A549 (cell line): ENCODE results near the gene SSPN. TPM values are rescaled to one million over a fixed set of nuclear protein-coding genes. Genes with fewer than 3 reads are reported as not detected.
A peak's percentile ranks its signal among the peaks of the same experiment; 100 is the strongest.

Experiments
- ATAC-seq, 2 experiments: fragments of 200-7000 bp in 1 of 2; fragments of >200 bp in 1 of 2; cut with Nextera tagmentation in 1 of 2; cut with Tn5 transposase in 1 of 2; 3 replicates each; pipeline versions ENCODE4 v1.8.0 to v1.9.1; 2018 to 2020; ENCODE audit warnings: mild to moderate bottlenecking in 1 of 2, moderate library complexity in 1 of 2
- CTCF ChIA-PET: fragments of 300-600 bp; sonication (Branson Sonifier 250); formaldehyde crosslinking; extraction: SDS; loops from one replicate; lab custom pipeline; 2021; ENCODE audit warnings: antibody characterized with exemption, inconsistent platforms; lab: Yijun Ruan, JAX
- POLR2A ChIA-PET: fragments of 350-600 bp; formaldehyde crosslinking; extraction: SDS; loops from one replicate; lab custom pipeline; 2021; ENCODE audit warnings: antibody characterized with exemption, inconsistent platforms; lab: Yijun Ruan, JAX
- DNase-seq, 2 experiments: peaks; one replicate each; pipeline versions ENCODE4 v3.0.0 to v3.0.0-alpha.2; 2011 to 2016; ENCODE audit warnings: low read depth in 1 of 2, low spot score in 1 of 2
- FAIRE-seq: peaks from 2 replicates; lab custom pipeline; 2011; peaks lifted over from hg19 to GRCh38; lab: Jason Lieb, UNC
- H3K27ac ChIP-seq, 2 experiments: fragments of >200 bp; sonication (Bioruptor Twin); formaldehyde crosslinking; 3 replicates each; pipeline ENCODE4 v1.5.1; 2016 to 2017
- H3K4me1 ChIP-seq: fragments of >200 bp; sonication (Bioruptor Twin); formaldehyde crosslinking; 3 replicates; pipeline ENCODE4 v1.6.1; 2016
- H3K4me2 ChIP-seq: fragments of >200 bp; sonication (Bioruptor Twin); formaldehyde crosslinking; 3 replicates; pipeline ENCODE4 v1.6.1; 2016
- H3K4me3 ChIP-seq: fragments of >200 bp; sonication (Bioruptor Twin); formaldehyde crosslinking; 3 replicates; pipeline ENCODE4 v1.5.1; 2016
- H3K9me3 ChIP-seq: fragments of >200 bp; sonication (Bioruptor Twin); formaldehyde crosslinking; 3 replicates; pipeline ENCODE4 v1.6.1; 2016
- ATOH8 ChIP-seq: fragments of 250-450 bp; sonication (Bioruptor Pico); IDR thresholded peaks from 2 replicates; pipeline ENCODE4 v1.5.0; 2020; ENCODE audit warnings: low read depth, mild to moderate bottlenecking, moderate library complexity
- BCL3 ChIP-seq: fragments of >200 bp; sonication (Bioruptor Twin); formaldehyde crosslinking; IDR thresholded peaks from 3 replicates; pipeline ENCODE4 v1.6.1; 2016
- BHLHE40 ChIP-seq: IDR thresholded peaks from 2 replicates; pipeline ENCODE4 v1.6.1; 2012; ENCODE audit warnings: low read depth, low read length, inconsistent platforms
- CBX2 ChIP-seq: fragments of 200-600 bp; sonication (generic); IDR thresholded peaks from 2 replicates; pipeline ENCODE4 v1.6.1; 2016; ENCODE audit warnings: low read depth, mild to moderate bottlenecking, borderline replicate concordance
- CBX8 ChIP-seq: fragments of 200-600 bp; sonication (generic); IDR thresholded peaks from 2 replicates; pipeline ENCODE4 v1.6.1; 2016
- CEBPB ChIP-seq, 2 experiments: fragments of >200 bp in 1 of 2; sonication (Bioruptor Twin) in 1 of 2; formaldehyde crosslinking in 1 of 2; IDR thresholded peaks; 2 replicates each; pipeline ENCODE4 v1.6.1; 2012 to 2016
- EHF ChIP-seq: fragments of 250-450 bp; sonication (Bioruptor Pico); IDR thresholded peaks from 2 replicates; pipeline ENCODE4 v1.5.0; 2020; ENCODE audit warnings: mild to moderate bottlenecking
- ELK1 ChIP-seq: fragments of 150-350 bp; IDR thresholded peaks from 2 replicates; pipeline ENCODE4 v1.6.1; 2014; ENCODE audit warnings: low read depth, mild to moderate bottlenecking, low read length
- EP300 ChIP-seq, 2 experiments: fragments of >200 bp; sonication (Bioruptor Twin); formaldehyde crosslinking; IDR thresholded peaks; 2 replicates in 1 of 2; 3 replicates in 1 of 2; pipeline ENCODE4 v1.6.1; 2016 to 2017
- FOSB ChIP-seq: fragments of 250-450 bp; sonication (Bioruptor Pico); IDR thresholded peaks from 2 replicates; pipeline ENCODE4 v1.5.0; 2020; ENCODE audit warnings: mild to moderate bottlenecking, moderate library complexity
- HOXB5 ChIP-seq: fragments of 250-450 bp; sonication (Bioruptor Pico); IDR thresholded peaks from 2 replicates; pipeline ENCODE4 v1.5.0; 2020; ENCODE audit warnings: mild to moderate bottlenecking, moderate library complexity
- JUN ChIP-seq, 2 experiments: fragments of >200 bp; sonication (Bioruptor Twin); formaldehyde crosslinking; IDR thresholded peaks; 2 replicates in 1 of 2; 3 replicates in 1 of 2; pipeline ENCODE4 v1.6.1; 2016 to 2017
- MAFK ChIP-seq: fragments of 450-650 bp; IDR thresholded peaks from 2 replicates; pipeline ENCODE4 v1.6.1; 2014; ENCODE audit not compliant: partially characterized antibody
- MAZ ChIP-seq: fragments of 150-350 bp; IDR thresholded peaks from 2 replicates; pipeline ENCODE4 v1.6.1; 2014; ENCODE audit warnings: antibody characterized with exemption, low read depth, low read length, borderline replicate concordance
- MYC ChIP-seq: IDR thresholded peaks from 2 replicates; pipeline ENCODE4 v1.6.1; 2012; ENCODE audit warnings: mild to moderate bottlenecking, inconsistent platforms, low read length, improper control_type of control experiment, borderline replicate concordance
- NFE2L2 ChIP-seq: fragments of 150-350 bp; conservative IDR thresholded peaks from 2 replicates; pipeline ENCODE4 v1.6.1; 2014; ENCODE audit warnings: low read length
- NPAS2 ChIP-seq: fragments of 250-450 bp; sonication (Bioruptor Pico); IDR thresholded peaks from 2 replicates; pipeline ENCODE4 v1.8.0; 2022; ENCODE audit warnings: mild to moderate bottlenecking, moderate library complexity, borderline replicate concordance
- RARB ChIP-seq: fragments of 250-450 bp; sonication (Bioruptor Pico); IDR thresholded peaks from 2 replicates; pipeline ENCODE4 v1.8.0; 2021; ENCODE audit warnings: mild to moderate bottlenecking, moderate library complexity
- RFX5 ChIP-seq: fragments of 450-650 bp; IDR thresholded peaks from 2 replicates; pipeline ENCODE4 v1.7.1; 2014; ENCODE audit warnings: antibody characterized with exemption, mild to moderate bottlenecking, moderate library complexity
- SMC3 ChIP-seq: fragments of >200 bp; sonication (Bioruptor Twin); formaldehyde crosslinking; IDR thresholded peaks from 3 replicates; pipeline ENCODE4 v1.6.1; 2018; ENCODE audit warnings: inconsistent platforms
- TFCP2L1 ChIP-seq: fragments of 250-450 bp; sonication (Bioruptor Pico); IDR thresholded peaks from 2 replicates; pipeline ENCODE4 v1.5.0; 2021; ENCODE audit warnings: mild to moderate bottlenecking
- TP53 ChIP-seq: fragments of 250-450 bp; sonication (Bioruptor Pico); IDR thresholded peaks from 2 replicates; pipeline ENCODE4 v1.5.0; 2021; ENCODE audit warnings: mild to moderate bottlenecking, moderate library complexity
- ZC3H11A ChIP-seq: fragments of 450-650 bp; IDR thresholded peaks from 2 replicates; pipeline ENCODE4 v1.6.1; 2014; ENCODE audit warnings: antibody characterized with exemption, mild to moderate bottlenecking
- ZFP36 ChIP-seq: fragments of 450-650 bp; IDR thresholded peaks from 2 replicates; pipeline ENCODE4 v1.6.1; 2014; ENCODE audit warnings: borderline replicate concordance; ENCODE audit not compliant: partially characterized antibody
- WGBS: methylation state at CpG from one replicate; pipeline ENCODE4 v1.1.6; 2017; ENCODE audit errors: missing lambda C conversion rate; 5-methylcytosine and 5-hydroxymethylcytosine counted together
- polyA plus RNA-seq, 4 experiments: library from polyadenylated mRNA; depleted of rRNA in 3 of 4; stranded (reverse); fragments of >200 nt; fragmentation: RNase III in 1 of 4; extraction: RNeasy Plus Mini Kit Qiagen cat#74134 plus additional on column Dnase treatment in 1 of 4; gene quantifications; 2 replicates in 3 of 4; 3 replicates in 1 of 4; pipeline ENCODE4 v1.2.3, GENCODE V29; 2011 to 2017

Gene SSPN
- polyA plus RNA-seq, 2 of the 4 experiments (the other 2 are of a cell fraction): 0.85 to 2.6 TPM

GRCh38 chr12:26187014-26187798 lies 8.2 kb upstream of the SSPN start:
- Histone ChIP-seq H3K4me1 (peaks cover 24% of the 10 kb centered on the region), H3K4me3 (no peak overlapping the region), H3K27ac (peak overlapping the region in 1 of 2 experiments; percentile 50; a peak in 3 of 6 replicates), H3K9me3 (no peaks in the 10 kb centered on the region), H3K4me2 (no peak overlapping the region; the same call in 1 of the 3 replicates)
- TF ChIP-seq HOXB5: no peak
- no peak for TF ChIP-seq MAFK
- TF ChIP-seq JUN (IDR thresholded peaks at IDR 0.05): no peak
- TF ChIP-seq MYC: no peak
- TF ChIP-seq ZC3H11A: no peak
- no peak for TF ChIP-seq FOSB (CRISPR knock-in tag)
- no peak for TF ChIP-seq BHLHE40
- TF ChIP-seq BCL3: no peak
- no peak for TF ChIP-seq EHF (CRISPR knock-in tag)
- TF ChIP-seq ATOH8 (CRISPR knock-in tag): no peak
- no peak for TF ChIP-seq CEBPB (IDR thresholded peaks at IDR 0.05)
- no peak for TF ChIP-seq ZFP36
- TF ChIP-seq CBX8: no peak
- no peak for TF ChIP-seq CBX2
- no peak for TF ChIP-seq EP300 (IDR thresholded peaks at IDR 0.05)
- no peak for TF ChIP-seq RARB
- no peak for TF ChIP-seq ELK1
- TF ChIP-seq SMC3: no peak
- CTCF ChIA-PET: interaction anchor here (1.0 kb wide), 1 partner anchor 14 kb away, joined by 5 read pairs; no protein-coding TSS in a partner anchor
- ATAC-seq: peak in 1 of 2 experiments; percentile 53; a peak in 2 of 6 replicates
- DNase-seq: no peak
- WGBS: 58% methylated on average over 8 of the region's 8 CpGs
- POLR2A ChIA-PET: no interaction called here
- FAIRE-seq: peak; percentile 63

- H3K4me2 ChIP-seq: peak overlapping the region; percentile 19; the same call in 2 of the 3 replicates
- H3K4me1 ChIP-seq: peaks cover 24% of the 10 kb centered on the region
- H3K27ac ChIP-seq: peak overlapping the region; percentile 27 to 50; a peak in 4 of 6 replicates
- no peaks in the 10 kb centered on the region for H3K9me3 ChIP-seq
- ATAC-seq (no peak; a peak in 1 of 6 replicates), DNase-seq (no peak), FAIRE-seq (peak; percentile 70)
- WGBS: 15% methylated on average over 1 of the region's 1 CpG
- ChIA-PET CTCF (interaction anchor here (0.6 kb wide), 1 partner anchor 346 kb away, joined by 3 read pairs; no protein-coding TSS in a partner anchor), POLR2A (no interaction called here)
- no peak overlapping the region for H3K4me3 ChIP-seq
- TF ChIP-seq NFE2L2 (peak; percentile 81), MAFK (peak; percentile 85), TP53 (CRISPR knock-in tag) (no peak), NPAS2 (CRISPR knock-in tag) (no peak), TFCP2L1 (no peak), MAZ (no peak), SMC3 (no peak), HOXB5 (no peak), RFX5 (no peak)
Measured at GRCh38 chr12:26188127-26188526, 7.2 kb upstream of the SSPN start.
